NT2/D1 (cell line): ENCODE measurements around the gene KANK4.
A peak's percentile ranks its signal among the peaks of the same experiment; 100 is the strongest.

Experiments used
- DNase-seq: peaks from one replicate; pipeline ENCODE4 v3.0.0-alpha.2; 2011; ENCODE audit warnings: low read depth, low spot score
- H3K27me3 ChIP-seq: 2 replicates; pipeline ENCODE4 v1.6.0; 2011; ENCODE audit warnings: mild to moderate bottlenecking; ENCODE audit not compliant: insufficient read length, insufficient read depth
- H3K36me3 ChIP-seq: 2 replicates; pipeline ENCODE4 v1.6.1; 2011; ENCODE audit warnings: mild to moderate bottlenecking, low read length, mixed read lengths; ENCODE audit not compliant: insufficient read depth, insufficient read length
- H3K4me1 ChIP-seq: 2 replicates; pipeline ENCODE4 v1.5.1; 2011; ENCODE audit not compliant: insufficient read depth, insufficient read length
- H3K4me3 ChIP-seq: 2 replicates; pipeline ENCODE4 v1.5.1; 2011; ENCODE audit warnings: low read depth; ENCODE audit not compliant: insufficient read length
- H3K9ac ChIP-seq: 2 replicates; pipeline ENCODE4 v1.6.0; 2011; ENCODE audit warnings: low read depth; ENCODE audit not compliant: insufficient read length
- H3K9me3 ChIP-seq: 2 replicates; pipeline ENCODE4 v1.5.1; 2011; ENCODE audit warnings: mild to moderate bottlenecking, low read length; ENCODE audit not compliant: insufficient read depth
- SUZ12 ChIP-seq: IDR thresholded peaks from 2 replicates; pipeline ENCODE4 v1.6.1; 2011; ENCODE audit not compliant: insufficient read length, insufficient read depth; ENCODE audit errors: extremely low read depth
- YY1 ChIP-seq: IDR thresholded peaks from 2 replicates; pipeline ENCODE4 v1.6.1; 2011; ENCODE audit not compliant: insufficient read length, insufficient read depth
- ZNF274 ChIP-seq: IDR thresholded peaks from 2 replicates; pipeline ENCODE4 v1.6.1; 2011; ENCODE audit warnings: mild to moderate bottlenecking, low read depth, low read length

KANK4 gene

GRCh38 chr1:62198781-62199125, 120.5 kb downstream of the KANK4 start:
- Histone ChIP-seq H3K36me3 (peaks cover 60% of the 10 kb centered on the region), H3K27me3 (no peaks in the 10 kb centered on the region), H3K4me3 (peak overlapping the region; percentile 9), H3K9ac (peak overlapping the region; percentile 43), H3K9me3 (no peaks in the 10 kb centered on the region), H3K4me1 (no peaks in the 10 kb centered on the region)
- no peak for DNase-seq
- TF ChIP-seq SUZ12 = no peak
- TF ChIP-seq ZNF274 = no peak
- TF ChIP-seq YY1 = no peak

- Histone ChIP-seq H3K9me3 (no peaks in the 10 kb centered on the region), H3K9ac (peak overlapping the region; percentile 63), H3K4me3 (peak overlapping the region; percentile 41), H3K36me3 (peaks cover 55% of the 10 kb centered on the region), H3K27me3 (no peaks in the 10 kb centered on the region), H3K4me1 (no peaks in the 10 kb centered on the region)
- TF ChIP-seq YY1 (no peak), ZNF274 (no peak), SUZ12 (no peak)
- peak; percentile 92 for DNase-seq
Observed at GRCh38 chr1:62198069-62198780, 121.0 kb downstream of the KANK4 start.

GRCh38 chr1:62196086-62196690, 123.0 kb downstream of the KANK4 start:
- Histone ChIP-seq H3K9ac (peak overlapping the region; percentile 100), H3K27me3 (no peaks in the 10 kb centered on the region), H3K4me3 (peak overlapping the region; percentile 99), H3K36me3 (peaks cover 41% of the 10 kb centered on the region), H3K9me3 (no peaks in the 10 kb centered on the region), H3K4me1 (no peaks in the 10 kb centered on the region)
- DNase-seq = peak; percentile 50
- TF ChIP-seq SUZ12 = no peak
- TF ChIP-seq ZNF274 = no peak
- TF ChIP-seq YY1 = no peak

GRCh38 chr1:62194651-62195544, 124.3 kb downstream of the KANK4 start, which contains the start of gene L1TD1:
Gene L1TD1, plus strand, starts transcription at chr1:62194849. Its CDS starts 11,780 bp downstream, at chr1:62206629.
- H3K9ac ChIP-seq = peak within 1 kb of the TSS; percentile 100
- TF ChIP-seq YY1 = no peak
- no peak for TF ChIP-seq ZNF274
- no peak for TF ChIP-seq SUZ12
- peaks cover 28% of the 10 kb centered on the region for H3K36me3 ChIP-seq
- no peaks in the 10 kb centered on the region for H3K4me1 ChIP-seq
- no peaks in the 10 kb centered on the region for H3K9me3 ChIP-seq
- H3K4me3 ChIP-seq = peak within 1 kb of the TSS; percentile 99
- H3K27me3 ChIP-seq = no peaks in the 10 kb centered on the region
- DNase-seq = peak; percentile 98

- no peaks in the 10 kb centered on the region for H3K27me3 ChIP-seq
Observed at GRCh38 chr1:62188111-62188510, 131.1 kb downstream of the KANK4 start.

GRCh38 chr1:62187548-62187947, 131.7 kb downstream of the KANK4 start:
- peaks cover 3% of the 10 kb centered on the region for H3K4me1 ChIP-seq
- no peak for TF ChIP-seq ZNF274
- no peak for TF ChIP-seq YY1
- no peak for TF ChIP-seq SUZ12

More at GRCh38 chr1:62188111-62188510, 131.1 kb downstream of the KANK4 start:
- Histone ChIP-seq H3K36me3 (no peaks in the 10 kb centered on the region), H3K4me3 (no peak overlapping the region), H3K9me3 (no peaks in the 10 kb centered on the region), H3K4me1 (peaks cover 3% of the 10 kb centered on the region), H3K9ac (no peak overlapping the region)
- no peak for DNase-seq
- TF ChIP-seq ZNF274 = no peak
- TF ChIP-seq SUZ12 = no peak
- TF ChIP-seq YY1 = no peak

More at GRCh38 chr1:62187548-62187947, 131.7 kb downstream of the KANK4 start:
- no peaks in the 10 kb centered on the region for H3K36me3 ChIP-seq
- no peak overlapping the region for H3K4me3 ChIP-seq
- no peak overlapping the region for H3K9ac ChIP-seq
- no peaks in the 10 kb centered on the region for H3K9me3 ChIP-seq
- H3K27me3 ChIP-seq = no peaks in the 10 kb centered on the region
- DNase-seq = no peak
